ENCODE measurements around the gene CTSZ.

DNA sequence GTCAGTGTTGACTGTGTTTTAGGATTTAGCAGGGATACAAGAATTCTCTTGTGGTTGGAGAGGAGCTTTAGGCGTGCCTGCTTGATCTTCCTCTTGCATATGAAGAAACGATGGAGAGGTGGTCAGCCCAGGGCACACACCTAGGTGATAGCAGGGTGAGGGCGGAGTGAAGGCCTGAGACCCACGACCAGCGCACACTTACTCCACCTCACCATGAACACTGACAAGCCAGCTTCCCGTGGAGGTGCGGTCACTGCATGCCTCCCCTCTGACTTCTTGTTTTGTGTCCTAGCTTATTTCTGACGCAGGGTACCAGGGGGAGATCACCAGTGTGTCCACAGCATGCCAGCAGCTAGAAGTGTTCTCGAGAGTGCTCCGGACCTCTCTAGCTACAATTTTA is 17.9 kb downstream of the CTSZ start:
- TF ChIP-seq POLR2AphosphoS5 (IDR thresholded peaks at IDR 0.05; ENCODE audit: low read depth, low read length), result no peak
- no peak for TF ChIP-seq POLR2A (IDR thresholded peaks at IDR 0.05; ENCODE audit: low read depth, low read length)
- TF ChIP-seq TAF1 (IDR thresholded peaks at IDR 0.05; ENCODE audit: low read depth, low read length), result no peak
- no peak for TF ChIP-seq SPI1 (IDR thresholded peaks at IDR 0.05; ENCODE audit: low read depth, low read length)
